ENCODE results near the gene DIDO1.

Gene DIDO1

DNA sequence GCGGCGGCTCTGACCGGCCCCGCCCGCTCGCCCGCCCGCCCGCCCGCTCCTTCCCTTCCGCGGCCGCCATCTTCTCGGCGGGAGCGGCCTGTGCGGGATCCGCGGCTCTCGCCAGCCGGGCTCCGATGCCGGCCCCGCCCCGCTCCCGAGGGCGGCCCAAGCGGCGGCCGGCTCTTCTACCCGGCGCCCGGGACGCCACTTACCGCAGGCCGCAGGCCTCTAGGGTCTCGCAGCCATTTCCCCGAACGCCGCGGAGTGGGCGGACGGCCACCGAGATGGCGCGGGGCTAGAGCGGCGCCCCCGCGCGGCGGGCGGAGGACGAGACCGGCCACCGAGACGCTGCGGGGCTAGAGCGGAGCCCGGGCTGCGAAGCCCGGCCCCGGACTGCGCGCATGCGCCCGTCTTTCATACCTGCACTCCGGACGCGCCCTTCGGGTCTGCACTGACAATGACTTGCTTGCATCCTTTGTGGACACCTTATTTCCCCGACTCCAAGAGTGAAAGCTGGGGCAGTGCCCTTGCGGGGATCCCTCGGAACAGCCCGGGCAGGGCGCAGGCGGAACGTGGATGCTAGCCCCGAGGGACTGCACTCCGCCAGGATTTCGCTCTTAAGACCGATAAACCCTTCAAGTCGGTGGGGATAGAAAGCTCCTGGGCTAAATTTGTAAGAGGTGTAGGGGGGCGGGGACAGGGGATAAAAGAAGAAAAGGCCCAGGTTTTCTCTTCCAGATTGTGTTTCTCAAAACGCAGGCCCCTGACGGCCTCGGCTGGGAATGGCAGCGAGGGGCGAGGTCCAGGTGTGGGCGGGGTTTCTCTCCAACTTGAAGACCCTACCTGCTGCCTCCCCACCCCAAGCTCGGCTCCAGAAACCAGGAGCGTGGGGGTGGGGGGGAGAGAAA, at the start of gene DIDO1:
Gene DIDO1, minus strand, starts transcription at position 277 of the 899 bp plus-strand sequence.
- peak; percentile 91 for DNase-seq

DNA sequence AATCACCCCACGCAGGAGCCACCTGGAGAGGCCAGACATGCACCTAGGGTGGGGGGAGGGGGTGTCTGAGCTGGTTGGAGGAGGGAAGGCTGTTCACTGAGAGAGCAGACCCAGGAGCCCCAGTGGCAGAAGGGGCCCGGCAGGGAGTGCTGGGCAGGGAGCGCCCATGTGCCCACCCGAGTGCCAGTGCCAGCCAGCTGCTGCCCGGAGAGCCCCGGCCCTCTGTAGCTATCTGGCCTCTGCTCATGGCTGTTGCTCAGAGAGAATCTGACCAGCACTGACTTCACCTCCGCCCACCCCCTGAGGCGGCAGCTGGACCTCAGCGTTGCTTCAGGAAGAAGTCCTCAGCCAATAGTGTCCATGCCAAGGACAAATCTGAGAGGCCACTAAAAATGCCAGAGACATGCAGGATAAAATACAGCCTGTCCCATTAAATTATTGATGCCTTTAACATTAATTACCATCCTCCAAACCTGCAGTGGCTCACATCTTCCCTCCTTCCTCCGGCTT, 49.0 kb upstream of the DIDO1 start:
- no peak for DNase-seq

DNA sequence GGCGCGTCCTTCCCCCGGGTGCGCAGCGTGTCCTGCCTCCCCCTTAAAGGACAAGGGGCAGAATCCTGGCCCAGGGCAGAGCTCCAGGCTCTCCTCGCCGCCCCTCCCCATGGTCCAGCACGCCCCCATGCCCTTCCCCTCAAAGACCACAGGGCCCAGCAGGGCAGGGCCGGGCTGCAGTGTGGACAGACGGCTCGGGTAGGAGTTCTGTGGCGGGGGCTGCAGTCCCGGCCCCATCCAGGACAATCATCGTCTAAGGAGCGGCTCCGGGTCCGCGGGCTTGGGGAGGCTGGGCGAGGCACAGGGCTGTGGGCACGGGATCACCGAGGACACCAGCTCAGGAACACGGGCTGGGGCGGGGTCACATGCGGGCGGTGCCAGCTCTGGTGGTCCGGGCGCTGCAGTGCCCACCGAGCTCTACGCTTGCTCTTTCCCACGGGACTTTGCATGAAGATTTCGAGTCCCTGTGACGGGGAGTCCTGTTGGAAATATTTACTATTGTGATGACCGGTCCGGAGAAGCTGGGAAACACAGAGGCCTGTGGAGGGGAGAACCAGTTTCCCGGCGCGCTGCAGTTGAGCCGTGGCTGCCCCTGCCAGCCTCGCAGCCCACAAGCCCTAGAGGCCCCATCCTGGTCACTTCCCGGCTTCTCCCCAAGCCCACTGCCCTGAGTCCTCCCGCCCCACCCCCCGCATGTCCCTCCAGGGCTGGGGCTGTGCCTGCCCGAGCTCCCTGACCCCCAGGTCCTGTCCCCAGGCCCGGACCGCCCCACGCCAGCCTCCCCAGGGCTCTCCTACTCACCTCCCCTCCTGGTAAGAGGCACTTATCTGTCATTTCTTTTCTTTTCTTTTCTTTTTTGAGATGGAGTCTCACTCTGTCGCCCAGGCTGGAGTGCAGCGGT, 46.8 kb upstream of the DIDO1 start:
- DNase-seq = no peak

DNA sequence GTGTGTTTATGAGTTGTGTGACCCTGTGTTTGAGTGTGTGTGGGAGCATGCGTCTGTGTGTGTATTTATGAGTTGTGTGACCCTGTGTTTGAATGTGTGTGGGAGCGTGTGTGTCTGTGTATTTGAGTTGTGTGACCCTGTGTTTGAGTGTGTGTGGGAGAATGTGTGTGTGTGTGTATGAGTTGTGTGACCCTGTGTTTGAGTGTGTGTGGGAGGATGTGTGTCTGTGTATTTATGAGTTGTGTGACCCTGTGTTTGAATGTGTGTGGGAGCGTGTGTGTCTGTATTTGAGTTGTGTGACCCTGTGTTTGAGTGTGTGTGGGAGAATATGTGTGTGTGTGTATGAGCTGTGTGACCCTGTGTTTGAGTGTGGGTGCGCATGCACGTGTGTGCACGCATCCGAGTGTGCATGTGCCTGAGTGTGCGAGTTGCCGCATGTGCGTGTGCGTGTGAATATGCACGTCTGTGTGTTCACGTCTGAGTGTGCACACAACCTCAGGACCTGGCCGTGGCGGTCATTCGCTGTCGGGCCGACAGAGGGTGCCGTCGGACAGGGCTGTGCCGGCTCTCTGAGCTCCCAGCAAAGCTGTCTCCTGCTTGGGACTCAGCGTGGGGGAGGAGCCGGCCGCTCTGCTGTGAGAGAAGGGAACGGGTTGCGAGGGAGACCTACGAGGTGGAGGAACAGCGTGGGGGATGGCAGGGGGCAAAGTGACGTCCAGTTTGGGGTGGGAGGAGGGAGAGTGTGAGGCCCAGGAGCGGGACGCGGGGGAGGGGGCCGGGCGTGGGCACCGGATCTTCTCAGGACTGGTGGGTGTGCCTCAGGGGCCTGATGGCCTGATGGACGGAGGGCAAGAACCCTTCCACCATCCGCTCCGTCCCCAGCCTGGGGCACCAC, 45.9 kb upstream of the DIDO1 start:
- peak; percentile 91 for DNase-seq

DNA sequence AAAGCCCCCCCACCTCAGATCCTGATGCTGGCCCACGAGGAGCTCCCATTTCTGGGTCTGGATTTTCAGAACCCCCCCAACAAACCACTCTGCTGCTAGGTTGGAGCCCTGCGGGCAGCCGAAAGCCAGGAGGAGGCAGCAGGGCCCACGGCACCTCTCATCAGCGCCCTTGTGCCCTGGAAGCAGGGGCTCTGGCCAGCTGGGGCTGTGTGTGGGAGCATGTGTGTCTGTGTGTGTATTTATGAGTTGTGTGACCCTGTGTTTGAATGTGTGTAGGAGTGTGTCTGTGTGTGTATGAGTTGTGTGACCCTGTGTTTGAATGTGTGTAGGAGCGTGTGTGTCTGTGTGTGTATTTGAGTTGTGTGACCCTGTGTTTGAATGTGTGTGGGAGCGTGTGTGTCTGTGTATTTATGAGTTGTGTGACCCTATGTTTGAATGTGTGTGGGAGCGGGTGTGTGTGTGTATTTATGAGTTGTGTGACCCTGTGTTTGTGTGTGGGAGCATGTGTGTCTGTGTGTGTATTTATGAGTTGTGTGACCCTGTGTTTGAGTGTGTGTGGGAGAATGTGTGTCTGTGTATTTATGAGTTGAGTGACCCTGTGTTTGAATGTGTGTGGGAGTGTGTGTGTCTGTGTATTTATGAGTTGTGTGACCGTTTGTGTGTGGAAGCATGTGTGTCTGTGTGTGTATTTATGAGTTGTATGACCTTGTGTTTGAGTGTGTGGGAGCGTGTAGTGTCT, 45.1 kb upstream of the DIDO1 start:
- no peak for DNase-seq

DNA sequence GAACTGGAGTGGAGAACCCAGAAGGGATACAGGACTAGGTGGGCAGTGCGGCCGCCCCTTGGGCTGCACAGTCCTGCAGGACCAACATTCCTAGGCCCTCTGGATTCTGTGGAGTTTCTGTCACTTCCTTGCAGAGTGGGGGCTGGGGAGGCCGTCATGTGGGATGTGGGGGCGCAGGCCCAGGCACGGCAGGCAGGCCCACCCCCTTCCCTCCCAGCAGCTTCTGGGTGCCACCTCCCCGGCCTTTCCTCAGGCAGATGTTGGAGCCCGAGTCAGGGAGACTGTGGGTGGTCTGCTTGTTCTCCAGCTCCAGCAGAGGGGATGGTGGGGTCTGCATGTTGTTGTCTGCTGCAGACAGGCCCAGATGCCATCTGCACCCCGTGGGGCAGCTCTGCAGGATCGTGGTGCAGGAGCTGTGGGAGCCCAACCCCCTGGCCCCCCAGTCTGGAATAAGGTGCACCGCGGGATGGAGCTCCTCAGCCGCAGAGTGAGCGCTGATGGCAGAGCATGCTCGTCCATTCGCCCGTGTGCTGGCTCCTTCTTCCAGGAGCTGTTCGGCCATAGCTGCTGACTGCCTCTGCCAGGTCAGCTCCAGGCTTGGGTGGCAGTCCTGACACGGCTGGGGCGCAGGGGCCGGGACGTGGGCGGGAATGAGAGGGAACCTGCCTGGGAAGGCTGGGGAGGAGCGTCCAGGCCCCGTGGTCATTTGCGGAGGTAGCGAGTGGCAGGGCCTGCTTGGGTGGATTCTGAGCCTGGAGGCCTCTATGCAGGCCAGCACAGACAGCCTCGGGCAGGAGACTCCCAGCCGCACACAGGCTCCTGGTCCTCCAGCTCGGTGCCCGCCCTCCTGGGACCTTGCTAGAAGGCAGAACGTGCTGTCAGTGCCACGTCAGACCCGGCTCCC, 44.3 kb upstream of the DIDO1 start:
- no peak for DNase-seq

DNA sequence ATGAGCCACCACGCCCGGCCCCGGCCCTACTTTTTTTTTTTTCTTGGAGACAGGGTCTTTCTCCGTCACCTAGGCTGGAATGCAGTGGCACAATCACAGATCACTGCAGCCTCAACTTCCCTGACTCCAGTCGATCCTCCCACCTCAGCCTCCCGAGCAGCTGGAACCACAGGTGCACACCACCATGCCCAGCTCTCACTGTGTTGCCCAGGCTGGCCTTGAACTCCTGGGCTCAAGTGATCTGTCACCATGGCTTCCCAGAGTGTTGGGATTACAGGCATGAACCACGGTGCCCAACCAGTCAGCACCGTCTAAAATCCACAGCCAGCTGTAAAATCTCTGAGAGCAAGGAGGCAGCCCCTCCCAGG, 43.6 kb upstream of the DIDO1 start:
- no peak for DNase-seq

DNA sequence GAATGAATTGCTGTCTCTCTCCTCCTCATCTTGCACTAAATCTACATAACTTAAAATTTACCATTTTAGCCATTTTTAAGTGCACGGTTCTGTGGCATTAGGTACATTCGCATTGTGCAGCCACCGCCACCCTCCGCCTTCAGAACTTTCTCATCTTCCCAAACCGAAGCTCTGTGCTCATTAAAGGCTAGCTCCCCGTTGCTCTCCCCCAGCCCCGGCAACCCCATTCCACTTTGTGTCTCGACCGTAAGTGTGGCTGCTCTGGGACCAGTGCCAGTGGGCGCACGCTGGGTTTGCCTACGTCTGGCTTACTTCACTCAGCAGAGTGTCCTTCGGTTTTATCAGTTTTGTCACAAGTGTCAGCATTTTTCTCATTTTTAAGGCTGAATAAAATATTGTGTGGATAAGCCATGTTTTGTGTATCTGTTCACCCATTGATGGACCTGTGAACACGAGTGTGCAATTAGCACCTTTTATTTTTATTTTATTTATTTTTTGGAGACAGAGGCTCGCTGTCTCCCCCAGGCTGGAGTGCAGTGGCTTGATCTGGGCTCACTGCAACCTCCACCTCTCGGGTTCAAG, 43.0 kb upstream of the DIDO1 start:
- DNase-seq = no peak

DNA sequence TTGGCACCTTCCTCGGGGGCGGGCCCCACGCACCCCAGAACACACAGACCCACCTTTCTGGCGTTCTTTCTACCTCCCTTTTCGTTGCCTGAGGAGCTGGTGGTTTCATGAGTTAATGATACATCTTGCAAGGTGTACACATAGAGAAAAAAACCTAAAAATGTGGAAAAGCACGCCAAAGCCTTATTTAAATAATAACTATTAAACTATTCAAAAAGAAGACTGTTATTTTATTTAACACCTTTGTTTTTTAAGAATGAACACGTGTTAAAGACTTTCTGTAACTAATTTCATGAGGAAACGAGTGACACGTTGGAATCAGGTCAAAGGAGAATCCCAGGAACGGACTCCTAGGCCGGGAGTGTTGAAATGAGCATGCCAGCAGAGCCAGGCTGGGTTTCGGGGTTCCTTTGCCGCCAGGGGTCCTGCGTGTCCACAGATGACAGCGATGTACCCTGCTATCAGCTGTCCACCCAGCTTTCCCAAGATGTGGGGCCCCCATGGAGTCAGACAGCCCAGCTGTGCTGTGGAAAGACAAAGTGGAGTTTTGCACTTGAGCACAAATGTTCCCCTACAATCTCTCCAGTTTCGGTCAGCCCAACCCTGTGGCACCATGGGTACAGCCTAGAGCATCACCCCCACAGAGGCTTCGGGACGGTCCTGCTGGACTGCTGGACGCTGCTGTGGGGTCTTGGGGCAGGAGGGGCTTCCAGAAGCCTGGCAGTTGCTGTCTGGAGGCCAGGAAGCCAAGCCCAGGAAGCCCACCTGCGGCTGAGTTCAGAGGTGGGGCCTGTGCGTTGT, 42.3 kb upstream of the DIDO1 start:
- no peak for DNase-seq

DNA sequence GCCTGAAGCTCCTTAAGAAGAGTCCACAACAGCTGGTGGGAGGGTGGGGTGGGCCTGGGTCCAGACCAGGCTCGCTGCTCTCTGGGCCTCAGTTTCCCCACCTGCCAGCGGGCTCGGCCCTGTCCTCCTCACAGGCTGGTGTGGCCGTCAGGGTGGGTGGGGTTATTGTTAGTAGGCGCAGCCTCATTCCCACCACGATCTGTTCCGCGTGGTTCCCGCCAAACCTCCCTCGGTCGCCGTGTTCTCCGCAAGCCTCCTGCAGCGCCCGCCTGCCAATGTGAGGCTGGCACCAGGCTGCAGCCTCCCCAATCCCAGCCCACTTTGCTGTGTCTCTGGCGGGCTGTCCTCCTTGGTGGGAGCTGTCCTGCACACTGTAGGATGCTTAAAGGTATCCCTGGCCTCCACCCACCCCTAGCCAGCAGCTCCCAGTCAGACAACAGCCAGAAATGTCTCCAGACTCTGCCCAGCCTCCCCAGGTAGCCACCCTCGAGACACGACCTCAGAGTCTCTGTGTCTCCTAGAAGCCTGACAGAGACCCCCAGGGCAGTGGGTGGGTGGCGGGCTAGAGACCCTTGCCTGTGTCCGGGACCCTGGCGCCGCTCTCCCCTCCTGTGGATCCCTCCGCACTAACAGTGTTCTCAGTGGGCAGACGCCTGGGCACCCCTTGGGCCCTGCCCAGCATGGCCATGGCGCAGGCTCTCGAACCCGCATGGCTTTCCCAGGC, 41.5 kb upstream of the DIDO1 start:
- DNase-seq = no peak

DNA sequence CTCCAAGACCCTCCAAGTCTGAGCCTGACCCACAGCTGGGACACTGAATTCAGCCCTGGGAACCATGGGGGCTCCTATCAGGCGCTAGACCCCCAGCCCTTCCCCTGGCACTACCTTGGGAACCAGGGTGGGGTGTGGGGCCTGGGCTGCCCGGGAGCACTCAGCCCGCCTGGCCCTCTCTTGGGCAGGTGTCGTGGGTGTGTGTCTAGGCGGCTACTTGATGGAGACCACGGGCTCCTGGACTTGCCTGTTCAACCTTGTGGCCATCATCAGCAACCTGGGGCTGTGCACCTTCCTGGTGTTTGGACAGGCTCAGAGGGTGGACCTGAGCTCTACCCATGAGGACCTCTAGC, 40.8 kb upstream of the DIDO1 start:
- no peak for DNase-seq

DNA sequence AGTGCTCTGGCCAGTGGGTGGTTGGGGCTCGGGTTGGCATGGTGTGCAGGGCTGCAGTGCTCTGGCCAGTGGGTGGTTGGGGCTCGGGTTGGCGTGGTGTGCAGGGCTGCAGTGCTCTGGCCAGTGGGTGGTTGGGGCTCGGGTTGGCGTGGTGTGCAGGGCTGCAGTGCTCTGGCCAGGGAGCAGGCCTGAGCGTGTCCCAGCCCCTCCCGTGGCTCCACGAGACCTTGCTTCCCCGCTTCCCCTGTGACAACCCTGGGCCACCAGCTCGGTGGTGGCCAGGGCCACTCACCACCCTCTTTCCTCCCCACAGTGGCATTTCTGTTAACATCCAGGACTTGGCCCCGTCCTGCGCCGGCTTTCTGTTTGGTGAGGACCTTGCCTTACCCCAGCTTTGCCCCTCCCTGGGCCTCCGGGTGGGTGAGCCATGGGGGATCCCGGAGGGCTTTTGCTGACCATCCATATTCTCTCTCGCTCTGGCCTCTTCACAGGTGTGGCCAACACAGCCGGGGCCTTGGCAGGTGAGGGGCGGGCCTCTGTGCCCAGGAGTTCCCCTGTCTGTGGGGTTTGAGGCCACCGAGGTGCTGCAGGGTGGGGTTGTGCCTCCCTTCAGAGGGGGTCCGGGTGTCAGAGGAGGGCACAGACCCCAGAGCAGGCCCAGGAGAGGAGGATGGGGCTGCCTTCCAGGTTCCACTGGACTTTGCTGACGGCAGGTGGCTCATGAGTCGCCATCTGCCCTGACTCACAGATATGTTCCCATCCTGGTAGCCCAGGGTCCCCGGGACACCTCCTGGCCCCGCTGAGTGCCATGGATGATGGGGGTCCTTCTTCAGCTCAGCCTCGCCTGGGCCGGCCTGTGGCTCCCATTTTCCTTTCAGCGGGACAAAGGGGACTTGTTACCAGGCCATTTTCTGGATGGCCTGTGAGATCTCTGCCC, 40.2 kb upstream of the DIDO1 start:
- no peak for DNase-seq

DNA sequence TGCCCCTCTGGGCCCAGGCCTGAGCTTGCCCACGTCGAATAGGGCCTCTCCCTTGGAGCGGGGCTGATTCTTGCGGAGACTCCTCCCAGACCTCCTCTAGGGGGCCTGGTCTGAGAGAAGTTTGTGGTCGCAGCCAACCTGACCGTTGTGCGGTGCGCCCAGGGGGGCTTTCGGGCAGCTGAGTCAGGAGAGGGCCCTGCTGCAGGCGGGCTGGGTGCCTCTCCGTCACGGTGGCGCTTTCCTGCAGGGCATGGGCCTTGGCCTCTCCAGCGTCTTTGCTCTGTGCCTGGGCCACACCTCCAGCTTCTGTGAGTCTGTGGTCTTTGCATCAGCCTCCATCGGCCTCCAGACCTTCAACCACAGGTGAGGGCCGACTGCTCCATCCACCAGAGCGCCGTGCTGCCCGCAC, 39.1 kb upstream of the DIDO1 start:
- DNase-seq = no peak

DNA sequence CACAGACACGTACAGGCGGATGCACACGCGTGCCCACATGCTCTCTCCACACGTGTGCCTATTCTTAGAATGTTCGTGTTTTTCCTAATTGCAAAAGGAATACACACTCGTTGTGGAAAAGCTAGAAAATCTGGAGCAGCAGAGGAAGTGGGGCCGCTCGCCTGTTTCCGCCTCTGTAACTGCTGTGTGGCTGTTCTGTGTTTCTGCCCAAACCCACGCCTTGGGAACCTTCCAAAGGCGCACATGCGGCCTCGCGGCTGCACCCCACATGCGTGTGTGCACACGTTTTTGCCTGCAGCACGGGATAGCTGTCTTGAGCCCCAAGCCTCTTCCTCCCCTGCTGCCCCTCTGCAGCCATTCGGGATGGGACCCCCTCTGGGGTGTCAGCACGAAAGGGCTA, 38.4 kb upstream of the DIDO1 start:
- no peak for DNase-seq

DNA sequence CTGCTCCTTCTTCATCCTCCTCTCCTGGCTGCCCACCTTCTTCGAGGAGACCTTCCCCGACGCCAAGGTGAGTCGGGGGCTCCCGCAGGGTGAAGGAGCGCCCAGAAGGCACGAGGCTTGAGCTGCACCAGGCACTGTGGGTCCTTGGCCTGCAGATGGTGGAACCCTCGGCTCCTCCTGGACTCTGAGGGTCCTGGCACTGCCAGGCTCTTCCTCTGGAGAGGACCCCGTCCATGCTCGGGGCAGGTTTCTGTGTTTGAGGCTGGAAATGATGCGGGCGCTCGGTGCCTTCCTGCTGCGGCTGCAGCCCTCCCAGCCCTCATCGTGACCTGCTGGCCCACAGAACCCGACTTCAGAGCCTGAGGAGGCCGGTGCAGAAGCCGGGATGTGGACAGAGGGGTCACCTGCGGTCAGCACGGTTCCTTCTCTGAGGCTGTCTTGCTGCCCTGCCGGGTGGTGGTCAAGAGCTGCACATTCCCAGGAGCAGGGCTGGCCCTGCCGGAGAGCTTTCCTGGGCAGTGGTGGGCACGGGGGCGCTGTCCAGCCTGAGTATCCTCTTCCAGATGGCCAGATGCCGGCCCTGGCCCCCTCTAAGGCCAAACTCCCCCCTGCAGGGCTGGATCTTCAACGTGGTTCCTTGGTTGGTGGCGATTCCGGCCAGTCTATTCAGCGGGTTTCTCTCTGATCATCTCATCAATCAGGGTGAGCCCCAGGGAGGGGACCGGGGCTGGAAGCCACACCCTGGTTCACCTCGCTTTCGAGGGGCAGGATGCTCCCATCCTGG, 37.5 kb upstream of the DIDO1 start:
- no peak for DNase-seq

DNA sequence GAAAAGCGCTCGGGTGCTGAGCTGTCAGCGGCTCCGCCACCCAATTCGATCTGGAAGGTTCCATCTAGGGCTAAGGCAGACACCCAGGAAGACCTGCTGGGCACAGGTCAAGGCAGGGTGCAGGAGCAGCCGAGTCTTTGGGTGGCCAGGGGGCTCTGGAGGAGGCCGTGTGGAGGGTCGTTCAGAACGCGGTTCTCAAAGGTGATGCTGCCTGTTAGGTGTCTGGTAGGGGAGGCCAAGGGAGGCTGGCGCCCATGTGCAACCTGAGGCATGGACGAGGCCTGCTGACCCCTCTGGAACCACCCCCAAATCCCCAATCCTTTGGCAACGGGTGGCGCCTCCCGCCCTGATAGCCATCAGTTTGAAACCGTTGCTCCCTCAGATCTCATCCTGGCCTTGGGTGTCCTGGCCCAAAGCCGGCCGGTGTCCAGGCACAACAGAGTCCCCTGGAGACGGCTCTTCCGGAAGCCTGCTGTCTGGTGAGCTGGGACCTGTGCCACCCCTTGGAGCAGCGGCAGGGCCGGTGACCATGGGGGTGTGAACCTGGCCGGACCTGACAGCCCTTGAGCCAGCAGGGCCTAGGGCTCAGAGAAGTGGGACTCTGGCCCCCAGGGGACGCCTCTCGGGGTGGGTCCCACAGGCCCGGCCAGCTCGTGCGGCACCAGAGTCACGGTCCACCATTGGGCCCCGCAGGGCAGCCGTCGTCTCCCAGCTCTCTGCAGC, 36.7 kb upstream of the DIDO1 start:
- DNase-seq = no peak

Measured in femur (tissue), 1 donor.